GM03348 (cell line): ENCODE results near the gene CEMIP.

Source experiments
- DNase-seq: peaks from one replicate; pipeline ENCODE4 v3.0.0; 2012; ENCODE audit warnings: low spot score

Gene CEMIP

GRCh38 chr15:80892414-80892813, 113.2 kb downstream of the CEMIP start:
- no peak for DNase-seq

- DNase-seq: peak; percentile 84
Observed at GRCh38 chr15:80893777-80894176, 114.6 kb downstream of the CEMIP start.

- no peak for DNase-seq
Observed at GRCh38 chr15:80895091-80895490, 115.9 kb downstream of the CEMIP start.

- DNase-seq: no peak
Observed at GRCh38 chr15:80895965-80896364, 116.8 kb downstream of the CEMIP start.

GRCh38 chr15:80898040-80898439, 118.9 kb downstream of the CEMIP start:
- no peak for DNase-seq

GRCh38 chr15:80902298-80902801, 123.2 kb downstream of the CEMIP start:
- no peak for DNase-seq

- no peak for DNase-seq
Observed at GRCh38 chr15:80904998-80905397, 125.8 kb downstream of the CEMIP start.

GRCh38 chr15:80906159-80906766, 127.1 kb downstream of the CEMIP start:
- DNase-seq: no peak

GRCh38 chr15:80911821-80912220, 132.7 kb downstream of the CEMIP start:
- no peak for DNase-seq

GRCh38 chr15:80912673-80913072, 133.5 kb downstream of the CEMIP start:
- no peak for DNase-seq

GRCh38 chr15:80913541-80913940, 134.4 kb downstream of the CEMIP start:
- DNase-seq: no peak

- no peak for DNase-seq
Observed at GRCh38 chr15:80915472-80915871, 136.3 kb downstream of the CEMIP start.

GRCh38 chr15:80916056-80916455, 136.9 kb downstream of the CEMIP start:
- no peak for DNase-seq

- no peak for DNase-seq
Observed at GRCh38 chr15:80918196-80918783, 139.1 kb downstream of the CEMIP start.

GRCh38 chr15:80920271-80920699, 141.1 kb downstream of the CEMIP start:
- no peak for DNase-seq

GRCh38 chr15:80921736-80922410, 142.7 kb downstream of the CEMIP start:
- no peak for DNase-seq

- no peak for DNase-seq
Observed at GRCh38 chr15:80923668-80924067, 144.5 kb downstream of the CEMIP start.

- DNase-seq: no peak
Observed at GRCh38 chr15:80924278-80924677, 145.1 kb downstream of the CEMIP start.

GRCh38 chr15:80925597-80926059, 146.5 kb downstream of the CEMIP start:
- no peak for DNase-seq

- DNase-seq: no peak
Observed at GRCh38 chr15:80926126-80926525, 147.0 kb downstream of the CEMIP start.

- peak; percentile 86 for DNase-seq
Observed at GRCh38 chr15:80929225-80929624, 150.1 kb downstream of the CEMIP start.

GRCh38 chr15:80929689-80930088, 150.5 kb downstream of the CEMIP start:
- no peak for DNase-seq

GRCh38 chr15:80931191-80931590, 152.0 kb downstream of the CEMIP start:
- DNase-seq: no peak
